H1 (cell line): ENCODE results near the gene OLFML2A. TPM values are rescaled to one million over a fixed set of nuclear protein-coding genes. Genes with fewer than 3 reads are reported as not detected.

Experiments used
- CTCF ChIA-PET: fragments of 300-600 bp; sonication (Branson Sonifier 250); formaldehyde crosslinking; loops from one replicate; lab custom pipeline; 2021; ENCODE audit not compliant: partially characterized antibody; lab: Charles Lee
- POLR2A ChIA-PET: fragments of 300-600 bp; sonication (Branson Sonifier 250); formaldehyde crosslinking; loops from one replicate; lab custom pipeline; 2021; ENCODE audit warnings: inconsistent platforms; ENCODE audit not compliant: partially characterized antibody; lab: Charles Lee
- DNase-seq, 2 experiments: peaks; one replicate each; pipeline versions ENCODE4 v3.0.0 to v3.0.0-alpha.2; 2010 to 2022; ENCODE audit warnings: low spot score in 2 of 2, low read depth in 1 of 2, mixed read lengths in 1 of 2
- FAIRE-seq: peaks from 2 replicates; lab custom pipeline; 2011; peaks lifted over from hg19 to GRCh38; lab: Jason Lieb, UNC
- H2AFZ ChIP-seq: 2 replicates; pipeline ENCODE4 v1.8.1; 2012; ENCODE audit warnings: low read length, inconsistent platforms
- H2AK5ac ChIP-seq: 2 replicates; pipeline ENCODE4 v1.6.1; 2013; ENCODE audit warnings: low read depth, low read length
- H2BK120ac ChIP-seq: replicated peaks from 2 replicates; pipeline ENCODE3; 2013; ENCODE audit warnings: low read depth, low read length, inconsistent platforms
- H2BK12ac ChIP-seq: 2 replicates; pipeline ENCODE4 v1.6.1; 2013; ENCODE audit warnings: low read depth, low read length
- H2BK15ac ChIP-seq: 2 replicates; pipeline ENCODE4 v1.6.1; 2013; ENCODE audit warnings: low read length
- H2BK20ac ChIP-seq: 2 replicates; pipeline ENCODE4 v1.6.1; 2013; ENCODE audit warnings: low read length
- H2BK5ac ChIP-seq: 2 replicates; pipeline ENCODE4 v1.6.1; 2013; ENCODE audit warnings: low read depth, low read length
- H3K14ac ChIP-seq: 2 replicates; pipeline ENCODE4 v1.6.1; 2013; ENCODE audit warnings: inconsistent platforms; ENCODE audit not compliant: insufficient read length
- H3K18ac ChIP-seq: 2 replicates; pipeline ENCODE4 v1.6.1; 2013; ENCODE audit warnings: low read length; ENCODE audit errors: extremely low read depth
- H3K23ac ChIP-seq: 2 replicates; pipeline ENCODE4 v1.6.1; 2013; ENCODE audit warnings: inconsistent platforms; ENCODE audit not compliant: insufficient read length
- H3K23me2 ChIP-seq: 2 replicates; pipeline ENCODE4 v1.6.1; 2013; ENCODE audit warnings: low read depth, low read length
- H3K27ac ChIP-seq: 2 replicates; pipeline ENCODE4 v1.6.1; 2011; ENCODE audit warnings: low read depth, low read length, inconsistent platforms
- H3K27me3 ChIP-seq, 4 experiments: replicated peaks in 1 of 4; 1 replicate in 1 of 4; 2 replicates in 3 of 4; pipeline versions ENCODE4 v1.6.1 to v1.8.1; 2011 to 2013; ENCODE audit warnings: low read length in 3 of 4, mild to moderate bottlenecking in 3 of 4, inconsistent platforms in 2 of 4, mixed read lengths in 2 of 4, moderate library complexity in 1 of 4; ENCODE audit not compliant: control insufficient read depth in 3 of 4, insufficient read depth in 3 of 4; ENCODE audit errors: extremely low read depth in 1 of 4
- H3K36me3 ChIP-seq, 4 experiments: 2 replicates each; pipeline versions ENCODE4 v1.6.1 to v1.8.1; 2011 to 2013; ENCODE audit warnings: mild to moderate bottlenecking in 4 of 4, low read length in 3 of 4, moderate library complexity in 2 of 4, control low read depth in 1 of 4, inconsistent platforms in 1 of 4; ENCODE audit not compliant: insufficient read depth in 4 of 4, control insufficient read depth in 2 of 4
- H3K4ac ChIP-seq: replicated peaks from 2 replicates; pipeline ENCODE3; 2013; ENCODE audit warnings: low read length, low read depth, mixed read lengths, inconsistent platforms; ENCODE audit not compliant: insufficient read length
- H3K4me1 ChIP-seq, 4 experiments: replicated peaks in 1 of 4; 1 replicate in 1 of 4; 2 replicates in 3 of 4; pipeline versions ENCODE4 v1.6.1 to v1.8.1; 2011 to 2013; ENCODE audit warnings: low read length in 3 of 4, inconsistent platforms in 2 of 4, mixed read lengths in 1 of 4; ENCODE audit not compliant: insufficient read depth in 4 of 4, control insufficient read depth in 3 of 4
- H3K4me2 ChIP-seq, 2 experiments: 2 replicates each; pipeline versions ENCODE4 v1.6.1 to v1.8.1; 2011 to 2013; ENCODE audit warnings: low read depth in 2 of 2, low read length in 2 of 2, control low read depth in 1 of 2, inconsistent platforms in 1 of 2, mild to moderate bottlenecking in 1 of 2; ENCODE audit not compliant: insufficient read depth in 1 of 2
- H3K4me3 ChIP-seq, 4 experiments: fragments of 200-600, 300-600 bp in 1 of 4; sonication (generic), shearing (Covaris generic), sonication (Bioruptor Twin) in 1 of 4; 2 replicates each; pipeline versions ENCODE4 v1.5.1 to v1.8.1; 2011 to 2016; ENCODE audit warnings: low read length in 4 of 4, low read depth in 3 of 4, control low read depth in 2 of 4, inconsistent platforms in 2 of 4, mild to moderate bottlenecking in 2 of 4, mixed read lengths in 1 of 4, moderate library complexity in 1 of 4; ENCODE audit not compliant: insufficient read depth in 2 of 4; ENCODE audit errors: extremely low read depth in 1 of 4
- H3K56ac ChIP-seq: replicated peaks from 2 replicates; pipeline ENCODE3; 2013; ENCODE audit warnings: low read depth, mild to moderate bottlenecking, mixed read lengths, low read length, inconsistent platforms; ENCODE audit not compliant: insufficient read length
- H3K79me1 ChIP-seq: 2 replicates; pipeline ENCODE4 v1.6.1; 2013; ENCODE audit warnings: low read depth, low read length, control low read depth
- H3K79me2 ChIP-seq, 2 experiments: 2 replicates each; pipeline versions ENCODE4 v1.6.1 to v1.8.1; 2012 to 2013; ENCODE audit warnings: low read length in 2 of 2, mild to moderate bottlenecking in 2 of 2, inconsistent platforms in 1 of 2; ENCODE audit not compliant: insufficient read depth in 2 of 2, control insufficient read depth in 1 of 2
- H3K9ac ChIP-seq, 4 experiments: replicated peaks in 1 of 4; 1 replicate in 1 of 4; 2 replicates in 3 of 4; pipeline versions ENCODE4 v1.6.1 to v1.8.1; 2011 to 2013; ENCODE audit warnings: low read depth in 3 of 4, low read length in 3 of 4, control low read depth in 2 of 4, mild to moderate bottlenecking in 2 of 4, moderate library complexity in 2 of 4, inconsistent platforms in 1 of 4; ENCODE audit errors: extremely low read depth in 1 of 4
- H3K9me3 ChIP-seq, 2 experiments: 2 replicates each; pipeline versions ENCODE4 v1.6.1 to v1.8.1; 2012 to 2013; ENCODE audit warnings: mild to moderate bottlenecking in 2 of 2, moderate library complexity in 2 of 2, control low read depth in 1 of 2, inconsistent platforms in 1 of 2, low read depth in 1 of 2, low read length in 1 of 2, mixed read lengths in 1 of 2; ENCODE audit not compliant: insufficient read depth in 2 of 2
- H4K20me1 ChIP-seq, 2 experiments: replicated peaks in 1 of 2; 2 replicates each; pipeline versions ENCODE3 to v1.8.1; 2011 to 2013; ENCODE audit warnings: inconsistent platforms in 2 of 2, low read length in 2 of 2, mild to moderate bottlenecking in 1 of 2; ENCODE audit not compliant: insufficient read depth in 2 of 2, control insufficient read depth in 1 of 2
- H4K5ac ChIP-seq: 2 replicates; pipeline ENCODE4 v1.6.1; 2013; ENCODE audit warnings: low read length, low read depth, mixed read lengths, inconsistent platforms; ENCODE audit not compliant: insufficient read length
- H4K8ac ChIP-seq: 2 replicates; pipeline ENCODE4 v1.8.0; 2013; ENCODE audit warnings: mild to moderate bottlenecking, moderate library complexity, low read length, inconsistent platforms; ENCODE audit not compliant: insufficient read depth; ENCODE audit errors: extremely low read depth
- H4K91ac ChIP-seq: replicated peaks from 2 replicates; pipeline ENCODE3; 2013; ENCODE audit warnings: low read length, mixed read lengths, inconsistent platforms; ENCODE audit not compliant: insufficient read length
- BCL11A ChIP-seq, 2 experiments: IDR thresholded peaks; one replicate each; pipeline ENCODE4 v1.6.1; 2011; ENCODE audit warnings: low read depth in 2 of 2, low read length in 2 of 2, mild to moderate bottlenecking in 2 of 2
- CHD2 ChIP-seq: IDR thresholded peaks from 2 replicates; pipeline ENCODE4 v1.6.1; 2012; ENCODE audit warnings: low read length, improper control_type of control experiment
- HDAC2 ChIP-seq, 2 experiments: fragments of 300-600 bp in 1 of 2; sonication (generic) in 1 of 2; IDR thresholded peaks; 2 replicates each; pipeline ENCODE4 v1.6.1; 2011 to 2012; ENCODE audit warnings: low read depth in 2 of 2, low read length in 2 of 2, mild to moderate bottlenecking in 2 of 2, moderate library complexity in 2 of 2, borderline replicate concordance in 1 of 2, inconsistent platforms in 1 of 2
- POLR2A ChIP-seq, 2 experiments: IDR thresholded peaks; 1 replicate in 1 of 2; 2 replicates in 1 of 2; pipeline ENCODE4 v1.6.1; 2011; ENCODE audit warnings: low read depth in 2 of 2, low read length in 2 of 2, mild to moderate bottlenecking in 2 of 2; ENCODE audit errors: control extremely low read depth in 1 of 2
- POLR2AphosphoS5 ChIP-seq: IDR thresholded peaks from 2 replicates; pipeline ENCODE4 v1.6.1; 2011; ENCODE audit warnings: low read depth, low read length
- RAD21 ChIP-seq, 2 experiments: IDR thresholded peaks in 1 of 2; conservative IDR thresholded peaks in 1 of 2; 2 replicates each; pipeline ENCODE4 v1.6.1; 2011; ENCODE audit warnings: low read depth in 2 of 2, low read length in 2 of 2, improper control_type of control experiment in 1 of 2, inconsistent platforms in 1 of 2, mild to moderate bottlenecking in 1 of 2, moderate library complexity in 1 of 2
- SP1 ChIP-seq: IDR thresholded peaks from 2 replicates; pipeline ENCODE4 v1.6.1; 2011; ENCODE audit warnings: low read depth, low read length
- SP4 ChIP-seq: IDR thresholded peaks from 2 replicates; pipeline ENCODE4 v1.6.1; 2012; ENCODE audit warnings: low read length, inconsistent platforms
- TCF12 ChIP-seq: IDR thresholded peaks from 2 replicates; pipeline ENCODE4 v1.6.1; 2011; ENCODE audit warnings: low read depth, mild to moderate bottlenecking, low read length
- ZNF274 ChIP-seq: IDR thresholded peaks from 2 replicates; pipeline ENCODE4 v1.7.0; 2012; ENCODE audit warnings: low read length, borderline replicate concordance; ENCODE audit errors: extremely low read depth
- WGBS, 2 experiments: shearing (Covaris generic) in 1 of 2; methylation state at CpG; one replicate each; pipeline versions ENCODE4 v1.1.6 to v1.1.7; 2013 to 2015; ENCODE audit warnings: low lambda C conversion rate in 2 of 2, mixed read lengths in 2 of 2, inconsistent platforms in 1 of 2, low coverage in 1 of 2, missing lambda C conversion rate in 1 of 2; ENCODE audit not compliant: insufficient replicate concordance in 2 of 2, insufficient coverage in 1 of 2, insufficient read length in 1 of 2; ENCODE audit errors: extremely low coverage in 1 of 2, missing lambda C conversion rate in 1 of 2; 5-methylcytosine and 5-hydroxymethylcytosine counted together
- polyA plus RNA-seq, 7 experiments: library from polyadenylated mRNA; depleted of rRNA in 3 of 7; stranded (reverse) in 5 of 7; unstranded in 2 of 7; fragments of >200 nt in 5 of 7; fragments of 200-250 nt in 2 of 7; gene quantifications; 1 replicate in 5 of 7; 2 replicates in 1 of 7; 4 replicates in 1 of 7; pipeline versions ENCODE4 v1.2.1 to v1.2.3, GENCODE V29; 2011 to 2013; ENCODE audit warnings: missing spikeins in 2 of 7, mixed read lengths in 2 of 7
- total RNA-seq: library from RNA; stranded (reverse); fragmentation: NEBNext Ultra II Directional; extraction: Animal tissue kit (Norgen Biotek cat#: 25700); gene quantifications from 2 replicates; pipeline ENCODE4 v1.2.1, GENCODE V29; 2021
- TF ChIP-seq, protein P1 (sequence below): IDR thresholded peaks from 2 replicates; pipeline ENCODE4 v1.6.1; 2012; ENCODE audit warnings: inconsistent platforms

OLFML2A gene
- total and polyA plus RNA-seq, 2 of the 8 experiments (the other 6 are each of a cell fraction or from before 2014, with no cell fraction given): 7.8 to 11.5 TPM

DNA sequence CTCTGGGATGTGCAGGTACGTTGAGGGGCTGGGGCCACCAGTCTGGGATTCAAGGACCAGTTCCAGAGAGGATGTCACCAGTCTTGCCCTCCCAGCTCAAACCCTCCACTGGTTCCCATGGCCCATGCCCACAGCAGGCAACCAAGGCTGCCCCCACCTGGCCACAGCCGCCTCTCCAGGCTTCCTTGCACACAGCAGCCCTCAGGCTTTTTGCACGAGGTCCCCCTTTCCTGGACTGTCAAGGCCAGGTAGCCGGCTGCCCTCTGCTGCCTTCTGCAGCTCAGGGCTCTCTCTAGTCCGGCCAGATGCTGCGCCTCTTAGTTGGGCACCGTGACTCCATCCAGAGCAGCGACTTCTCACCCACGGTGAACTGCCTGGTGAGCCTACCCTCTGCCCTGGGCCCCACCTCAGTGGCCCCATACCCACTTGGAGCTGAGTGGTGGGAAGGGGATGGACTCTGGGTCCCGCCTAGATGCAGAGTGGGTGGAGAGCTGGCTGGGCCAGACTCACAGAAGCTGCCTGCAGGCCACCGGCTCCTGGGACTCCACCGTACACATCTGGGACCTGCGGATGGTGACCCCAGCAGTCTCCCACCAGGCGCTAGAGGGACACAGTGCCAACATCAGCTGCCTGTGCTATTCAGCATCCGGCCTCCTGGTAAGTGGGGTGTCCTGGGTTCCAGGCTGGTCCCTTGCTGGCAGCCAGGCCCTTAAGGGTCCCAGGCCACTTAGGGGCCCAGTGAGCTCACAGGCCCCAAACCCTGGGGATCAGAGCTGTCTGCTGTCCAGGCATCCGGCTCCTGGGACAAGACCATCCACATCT is 79.2 kb downstream of the OLFML2A start:
- Histone ChIP-seq H4K20me1 (peaks cover 39 to 45% of the 10 kb centered on the region in 2 experiments), H3K9me3 (no peaks in the 10 kb centered on the region), H3K4me3 (no peak overlapping the region), H3K27ac (no peak overlapping the region), H3K18ac (no peak overlapping the region; the same call in 1 of the 2 replicates), H2BK15ac (no peak overlapping the region), H2BK20ac (no peak overlapping the region), H4K8ac (no peak overlapping the region), H4K91ac (no peak overlapping the region), H2AK5ac (no peak overlapping the region), H3K23ac (no peak overlapping the region), H2BK12ac (no peak overlapping the region), H3K79me2 (peaks cover 11 to 27% of the 10 kb centered on the region in 2 experiments), H3K14ac (no peak overlapping the region), H3K56ac (no peak overlapping the region), H3K9ac (no peak overlapping the region; a peak in 2 of 7 replicates), H3K23me2 (peaks cover 7% of the 10 kb centered on the region), H3K4me1 (peaks cover 0 to 13% (median 8%) of the 10 kb centered on the region in 4 experiments; a peak in 5 of 7 replicates), H3K4me2 (no peak overlapping the region), H3K79me1 (peaks cover 10% of the 10 kb centered on the region), H2AFZ (no peak overlapping the region), H4K5ac (no peak overlapping the region), H3K27me3 (no peaks in the 10 kb centered on the region), H3K36me3 (peaks cover 36 to 46% (median 40%) of the 10 kb centered on the region in 4 experiments), H3K4ac (no peak overlapping the region), H2BK5ac (no peak overlapping the region), H2BK120ac (no peak overlapping the region)
- FAIRE-seq: no peak
- ChIA-PET POLR2A (interaction anchor here (0.5 to 25.5 kb wide), 28 partner anchors 9 to 889 kb away, joined by 3 to 573 read pairs (median 4); partner anchors contain the start of genes HSPA5, NR6A1 and OLFML2A), CTCF (interaction anchor here (0.6 to 42.1 kb wide), 25 partner anchors 9 to 1682 kb away, joined by 3 to 1529 read pairs (median 6); partner anchors contain the start of genes NR6A1, OLFML2A and PSMB7)
- DNase-seq: peak in 1 of 2 experiments; percentile 84
- 69% methylated on average over 16 of the region's 16 CpGs; no CpG with 5 or more reads in 1 of the 2 experiments for WGBS, 2 experiments
- TF ChIP-seq POLR2A (IDR thresholded peaks at IDR 0.05; ENCODE audit: control extremely low read depth in 1 of 2, low read depth in 2 of 2, low read length in 2 of 2) (peak in 1 of 2 experiments; percentile 76; a peak in 2 of 3 replicates), CHD2 (0 out of 2 replicates have a peak, but pooled peaks have one; percentile 43), TCF12 (no peak), BCL11A (IDR thresholded peaks at IDR 0.05; ENCODE audit: low read depth in 2 of 2, low read length in 2 of 2) (no peak), HDAC2 (IDR thresholded peaks at IDR 0.05; ENCODE audit: borderline replicate concordance in 1 of 2, low read depth in 2 of 2, low read length in 2 of 2) (no peak), ZNF274 (no peak), POLR2AphosphoS5 (peak; percentile 47; the same call in 1 of the 2 replicates), RAD21 (IDR thresholded peaks at IDR 0.05 in 1 of 2, conservative IDR thresholded peaks at IDR 0.05 in 1 of 2; ENCODE audit: low read depth in 2 of 2, low read length in 2 of 2) (peak; percentile 75 to 79), SP4 (no peak), SP1 (no peak)
- TF ChIP-seq, protein P1, sequence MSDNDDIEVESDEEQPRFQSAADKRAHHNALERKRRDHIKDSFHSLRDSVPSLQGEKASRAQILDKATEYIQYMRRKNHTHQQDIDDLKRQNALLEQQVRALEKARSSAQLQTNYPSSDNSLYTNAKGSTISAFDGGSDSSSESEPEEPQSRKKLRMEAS: peak; percentile 79
